ENCODE data around the gene TUBGCP6. TPM values are rescaled to one million over a fixed set of nuclear protein-coding genes. Genes with fewer than 3 reads are reported as not detected.

TUBGCP6 gene
- total RNA-seq, 4 donors from 2014 or later: 51.5 to 163 (median 111) TPM

DNA sequence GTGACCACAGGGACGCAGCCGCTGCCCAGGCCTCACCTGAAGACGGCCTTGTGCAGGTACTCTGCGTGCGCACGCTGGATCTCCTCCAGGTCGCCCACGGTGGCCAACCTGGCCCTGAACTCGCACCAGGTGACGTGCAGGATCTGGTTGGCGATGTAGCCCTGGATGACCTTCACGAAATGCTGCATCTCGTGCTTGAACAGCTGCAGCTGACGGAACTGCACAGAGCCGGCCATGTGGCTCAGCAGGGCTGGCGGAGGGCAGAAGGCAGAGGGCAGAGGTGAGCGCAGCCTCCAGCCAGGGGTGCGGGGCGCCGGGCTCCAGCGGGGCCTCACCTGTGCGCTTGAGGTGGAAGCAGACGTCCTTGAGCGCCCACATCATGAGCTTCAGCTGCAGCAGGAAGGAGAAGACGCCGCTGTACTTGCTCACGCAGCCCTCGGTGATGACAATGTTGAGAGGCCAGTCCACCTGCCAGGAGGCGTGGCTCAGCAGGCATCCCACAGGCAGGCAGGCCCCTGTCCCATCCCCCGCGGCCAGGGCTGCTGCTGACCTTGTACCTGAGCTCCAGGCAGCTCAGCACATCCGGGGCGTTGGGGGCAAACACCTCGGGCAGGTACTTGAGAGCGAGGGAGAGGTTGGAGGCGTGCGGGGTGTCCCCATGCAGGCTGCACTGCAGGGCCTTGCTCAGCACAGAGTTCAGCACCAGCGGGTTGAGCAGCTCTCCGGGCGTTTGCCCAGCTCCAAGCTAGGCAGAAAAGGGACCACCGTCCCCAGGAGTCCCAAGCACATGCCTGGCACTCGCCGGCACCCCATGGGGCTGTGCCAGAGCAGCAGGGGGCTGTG lies 26.4 kb downstream of the TUBGCP6 start:
- Histone ChIP-seq H3K4me1 (peaks cover 0 to 6% (median 0%) of the 10 kb centered on the region in 4 donors), H3K4me3 (no peak overlapping the region), H3K9me3 (no peaks in the 10 kb centered on the region), H3K27ac (no peak overlapping the region), H3K36me3 (peaks cover 0 to 89% (median 0%) of the 10 kb centered on the region in 3 donors), H3K27me3 (no peaks in the 10 kb centered on the region)
- TF ChIP-seq POLR2A (IDR thresholded peaks at IDR 0.05): no peak
- TF ChIP-seq, protein P1, sequence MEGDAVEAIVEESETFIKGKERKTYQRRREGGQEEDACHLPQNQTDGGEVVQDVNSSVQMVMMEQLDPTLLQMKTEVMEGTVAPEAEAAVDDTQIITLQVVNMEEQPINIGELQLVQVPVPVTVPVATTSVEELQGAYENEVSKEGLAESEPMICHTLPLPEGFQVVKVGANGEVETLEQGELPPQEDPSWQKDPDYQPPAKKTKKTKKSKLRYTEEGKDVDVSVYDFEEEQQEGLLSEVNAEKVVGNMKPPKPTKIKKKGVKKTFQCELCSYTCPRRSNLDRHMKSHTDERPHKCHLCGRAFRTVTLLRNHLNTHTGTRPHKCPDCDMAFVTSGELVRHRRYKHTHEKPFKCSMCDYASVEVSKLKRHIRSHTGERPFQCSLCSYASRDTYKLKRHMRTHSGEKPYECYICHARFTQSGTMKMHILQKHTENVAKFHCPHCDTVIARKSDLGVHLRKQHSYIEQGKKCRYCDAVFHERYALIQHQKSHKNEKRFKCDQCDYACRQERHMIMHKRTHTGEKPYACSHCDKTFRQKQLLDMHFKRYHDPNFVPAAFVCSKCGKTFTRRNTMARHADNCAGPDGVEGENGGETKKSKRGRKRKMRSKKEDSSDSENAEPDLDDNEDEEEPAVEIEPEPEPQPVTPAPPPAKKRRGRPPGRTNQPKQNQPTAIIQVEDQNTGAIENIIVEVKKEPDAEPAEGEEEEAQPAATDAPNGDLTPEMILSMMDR (IDR thresholded peaks at IDR 0.05): no peak
- DNase-seq: no peak

DNA sequence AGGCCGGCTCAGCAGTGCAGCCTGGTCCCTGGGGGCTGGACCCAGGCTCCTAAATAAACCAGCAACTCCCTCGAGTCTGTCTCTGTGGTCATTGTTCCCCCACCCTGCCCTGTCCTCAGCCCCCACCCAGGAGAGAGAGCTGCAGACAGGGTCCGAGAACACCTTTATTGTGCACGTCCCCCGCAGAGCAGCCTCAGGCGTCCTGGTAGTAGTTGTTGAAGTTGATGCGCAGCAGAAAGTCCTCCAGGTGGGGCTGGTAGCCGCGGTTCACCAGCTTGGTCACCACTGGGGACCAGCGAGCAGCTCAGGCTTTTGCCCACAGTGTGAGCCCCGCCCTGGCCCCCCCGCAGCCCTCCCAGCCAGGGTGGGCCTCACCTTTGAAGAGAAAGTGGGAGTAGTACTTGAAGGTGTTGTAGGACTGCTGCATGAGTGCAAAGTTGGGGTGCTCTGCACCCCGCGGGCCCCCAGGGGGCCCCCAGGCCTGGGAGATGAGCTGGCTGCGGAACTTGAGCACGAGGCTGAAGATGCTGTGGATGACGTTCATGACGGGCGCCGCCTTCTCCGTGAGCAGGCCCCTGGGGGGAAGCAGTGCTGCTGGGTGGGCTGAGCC lies 27.2 kb downstream of the TUBGCP6 start:
- TF ChIP-seq POLR2A (IDR thresholded peaks at IDR 0.05): no peak
- TF ChIP-seq, protein P1 (IDR thresholded peaks at IDR 0.05): no peak
- no peak for DNase-seq
- Histone ChIP-seq H3K9me3 (no peaks in the 10 kb centered on the region), H3K4me1 (peaks cover 0 to 6% (median 0%) of the 10 kb centered on the region in 4 donors), H3K36me3 (peaks cover 0 to 88% (median 0%) of the 10 kb centered on the region in 3 donors), H3K27ac (no peak overlapping the region), H3K4me3 (no peak overlapping the region), H3K27me3 (no peaks in the 10 kb centered on the region)

DNA sequence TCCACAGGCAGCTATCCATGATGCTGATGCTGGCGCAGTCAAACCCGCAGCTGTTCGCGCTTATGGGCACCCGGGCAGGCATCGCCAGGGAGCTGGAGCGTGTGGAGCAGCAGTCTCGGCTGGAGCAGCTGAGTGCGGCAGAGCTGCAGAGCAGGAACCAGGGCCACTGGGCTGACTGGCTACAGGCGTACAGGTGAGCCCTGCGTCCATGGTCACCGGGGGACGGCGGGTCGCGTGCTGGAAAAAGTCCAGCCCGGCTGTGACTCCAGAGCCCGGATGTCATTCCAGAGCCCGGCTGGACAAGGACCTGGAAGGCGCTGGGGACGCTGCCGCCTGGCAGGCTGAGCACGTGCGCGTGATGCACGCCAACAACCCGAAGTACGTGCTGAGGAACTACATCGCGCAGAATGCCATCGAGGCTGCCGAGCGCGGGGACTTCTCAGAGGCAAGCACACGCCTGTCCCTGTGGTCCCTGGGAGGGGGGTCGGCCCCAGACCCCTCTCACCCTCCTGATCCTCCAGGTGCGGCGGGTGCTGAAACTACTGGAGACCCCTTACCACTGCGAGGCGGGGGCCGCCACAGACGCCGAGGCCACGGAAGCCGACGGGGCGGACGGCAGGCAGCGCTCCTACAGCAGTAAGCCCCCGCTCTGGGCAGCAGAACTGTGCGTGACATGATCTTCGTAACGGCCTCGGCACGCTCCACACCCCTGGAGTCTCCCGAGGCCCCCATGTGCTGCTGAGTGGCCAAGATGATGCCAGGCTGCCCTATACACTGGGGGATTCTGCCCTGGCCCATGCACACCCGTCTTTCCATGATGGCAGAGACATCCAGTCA lies 27.9 kb downstream of the TUBGCP6 start:
- DNase-seq: no peak
- no peak for TF ChIP-seq POLR2A (IDR thresholded peaks at IDR 0.05)
- TF ChIP-seq, protein P1 (IDR thresholded peaks at IDR 0.05): no peak

DNA sequence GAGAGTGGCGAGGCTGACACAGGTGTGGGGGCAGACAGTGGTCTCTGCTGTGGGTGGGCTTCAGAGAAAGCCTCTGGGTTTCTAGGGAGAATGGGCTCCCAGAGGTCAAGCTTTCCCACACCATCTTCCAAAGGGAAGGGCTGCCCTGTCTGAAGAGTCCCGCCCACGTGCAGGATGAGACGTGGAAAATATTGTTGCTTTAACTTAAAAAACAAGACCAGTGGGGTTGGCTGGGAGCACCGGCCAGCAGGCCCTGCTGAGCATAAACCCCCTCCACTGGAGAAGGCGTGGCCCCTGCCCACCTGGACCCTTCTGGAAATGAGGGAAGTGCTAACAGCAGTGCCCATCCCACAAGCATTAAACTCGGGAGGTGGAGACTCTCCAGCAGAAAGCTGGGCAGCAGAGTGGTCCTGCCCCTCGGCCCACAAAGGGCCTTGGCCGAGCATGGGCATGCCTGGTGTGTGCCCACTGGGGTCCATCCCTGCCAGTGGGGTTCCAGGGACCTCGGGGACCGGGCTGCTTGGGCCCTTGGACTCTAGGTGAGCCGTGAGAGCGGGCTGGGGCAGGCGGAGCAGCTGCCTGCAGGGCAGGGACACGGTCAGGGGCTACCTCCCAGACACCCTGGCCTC lies 28.7 kb downstream of the TUBGCP6 start:
- peaks cover 0 to 6% (median 0%) of the 10 kb centered on the region in 4 donors for H3K4me1 ChIP-seq
- no peaks in the 10 kb centered on the region for H3K9me3 ChIP-seq
- TF ChIP-seq POLR2A (IDR thresholded peaks at IDR 0.05): no peak
- TF ChIP-seq, protein P1 (IDR thresholded peaks at IDR 0.05): no peak
- H3K27me3 ChIP-seq: no peaks in the 10 kb centered on the region
- no peak for DNase-seq
- H3K27ac ChIP-seq: no peak overlapping the region
- H3K36me3 ChIP-seq: peaks cover 0 to 84% (median 0%) of the 10 kb centered on the region in 3 donors
- H3K4me3 ChIP-seq: no peak overlapping the region

More for the DNA sequence above, 27.9 kb downstream of the TUBGCP6 start:
- peaks cover 0 to 88% (median 0%) of the 10 kb centered on the region in 3 donors for H3K36me3 ChIP-seq
- H3K9me3 ChIP-seq: no peaks in the 10 kb centered on the region
- no peaks in the 10 kb centered on the region for H3K27me3 ChIP-seq
- no peak overlapping the region for H3K4me3 ChIP-seq
- no peak overlapping the region for H3K27ac ChIP-seq
- H3K4me1 ChIP-seq: peaks cover 0 to 6% (median 0%) of the 10 kb centered on the region in 4 donors
